Parathyroid adenoma (tissue), 2 donors: ENCODE results near the gene MOSMO.
"Not testable (repeated sequence)": the region's sequence is repeated elsewhere in the genome, so short reads cannot be mapped to it uniquely, and the experiment has no call there.

Experiments
- H2AFZ ChIP-seq: fragments of 300-600 bp; sonication (generic); one replicate; pipeline ENCODE4 v1.7.0; 2017; ENCODE audit warnings: antibody characterized with exemption, mild to moderate bottlenecking
- H3K27ac ChIP-seq: fragments of 300-600 bp; sonication (generic); one replicate; pipeline ENCODE4 v1.7.0; 2017
- H3K27me3 ChIP-seq: fragments of 300-600 bp; sonication (generic); one replicate; pipeline ENCODE4 v1.7.0; 2017; ENCODE audit warnings: low read length; ENCODE audit not compliant: control insufficient read depth, insufficient read depth
- H3K36me3 ChIP-seq: fragments of 300-600 bp; sonication (generic); one replicate; pipeline ENCODE4 v1.7.0; 2017; ENCODE audit warnings: low read length; ENCODE audit not compliant: control insufficient read depth, insufficient read depth
- H3K4me1 ChIP-seq: fragments of 300-600 bp; sonication (generic); one replicate; pipeline ENCODE4 v1.7.0; 2017; ENCODE audit warnings: control low read depth
- H3K4me2 ChIP-seq: fragments of 300-600 bp; sonication (generic); one replicate; pipeline ENCODE4 v1.7.0; 2017; ENCODE audit warnings: low read length
- H3K4me3 ChIP-seq: fragments of 300-600 bp; sonication (generic); one replicate; pipeline ENCODE4 v1.7.0; 2017; ENCODE audit warnings: low read depth, low read length
- H3K79me2 ChIP-seq: fragments of 300-600 bp; sonication (generic); one replicate; pipeline ENCODE4 v1.7.0; 2017; ENCODE audit warnings: control low read depth
- H3K9ac ChIP-seq: fragments of 300-600 bp; sonication (generic); one replicate; pipeline ENCODE4 v1.7.0; 2017; ENCODE audit warnings: mild to moderate bottlenecking
- H3K9me3 ChIP-seq: fragments of 300-600 bp; sonication (generic); one replicate; pipeline ENCODE4 v1.7.0; 2017; ENCODE audit warnings: low read length; ENCODE audit not compliant: control insufficient read depth
- CTCF ChIP-seq: fragments of 300-600 bp; sonication (generic); IDR thresholded peaks from one replicate; pipeline ENCODE4 v1.7.0; 2017; ENCODE audit warnings: antibody characterized with exemption, mild to moderate bottlenecking
- donor health status: primary hyperparathyroidism.

The MOSMO gene

GRCh38 chr16:22123759-22124490 is 116.0 kb downstream of the MOSMO start:
- no peak overlapping the region for H3K4me3 ChIP-seq
- no peak overlapping the region for H3K4me2 ChIP-seq
- no peaks in the 10 kb centered on the region for H3K79me2 ChIP-seq
- H3K4me1 ChIP-seq, result no peaks in the 10 kb centered on the region
- TF ChIP-seq CTCF, result no peak
- no peaks in the 10 kb centered on the region for H3K9me3 ChIP-seq
- H3K27me3 ChIP-seq, result no peaks in the 10 kb centered on the region
- no peaks in the 10 kb centered on the region for H3K36me3 ChIP-seq
- H3K9ac ChIP-seq, result no peak overlapping the region
- H2AFZ ChIP-seq, result no peak overlapping the region
- no peak overlapping the region for H3K27ac ChIP-seq

DNA sequence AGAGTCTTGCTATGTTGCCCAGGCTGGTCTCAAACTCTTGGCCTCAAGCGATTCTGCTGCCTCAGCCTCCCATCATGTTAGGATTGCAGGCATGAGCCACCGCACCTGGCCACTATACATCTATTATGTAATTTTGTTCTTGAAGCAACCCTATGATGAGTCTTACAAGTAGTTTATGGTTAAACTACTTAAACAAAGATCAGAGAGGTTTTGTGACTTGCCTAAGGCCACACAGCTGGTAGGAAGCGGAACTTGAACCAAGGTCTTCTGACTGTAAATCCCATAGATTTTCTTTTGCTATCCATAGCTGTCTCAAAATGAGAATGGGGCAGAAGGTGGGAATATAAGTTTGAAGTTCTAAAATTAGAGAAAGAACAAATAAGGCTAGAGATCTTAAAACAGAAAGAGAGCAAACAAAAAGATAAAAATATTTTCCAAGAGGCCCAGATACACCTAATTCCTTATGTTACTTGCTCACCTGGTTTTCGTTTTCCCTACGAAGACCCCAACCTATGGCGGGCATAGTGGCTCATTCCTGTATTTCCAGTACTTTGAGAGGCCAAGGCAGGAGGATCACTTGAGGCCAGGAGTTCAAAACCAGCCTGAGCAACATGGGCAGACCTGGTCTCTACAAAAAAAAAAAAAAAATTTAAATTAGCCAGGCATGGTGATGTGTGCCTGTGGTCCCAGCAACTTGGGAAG is 116.8 kb downstream of the MOSMO start:
- Histone ChIP-seq H3K9ac (no peak overlapping the region), H2AFZ (no peak overlapping the region), H3K36me3 (no peaks in the 10 kb centered on the region), H3K79me2 (no peaks in the 10 kb centered on the region), H3K4me1 (no peaks in the 10 kb centered on the region), H3K4me2 (no peak overlapping the region), H3K27ac (no peak overlapping the region), H3K4me3 (no peak overlapping the region), H3K27me3 (no peaks in the 10 kb centered on the region), H3K9me3 (no peaks in the 10 kb centered on the region)
- no peak for TF ChIP-seq CTCF

DNA sequence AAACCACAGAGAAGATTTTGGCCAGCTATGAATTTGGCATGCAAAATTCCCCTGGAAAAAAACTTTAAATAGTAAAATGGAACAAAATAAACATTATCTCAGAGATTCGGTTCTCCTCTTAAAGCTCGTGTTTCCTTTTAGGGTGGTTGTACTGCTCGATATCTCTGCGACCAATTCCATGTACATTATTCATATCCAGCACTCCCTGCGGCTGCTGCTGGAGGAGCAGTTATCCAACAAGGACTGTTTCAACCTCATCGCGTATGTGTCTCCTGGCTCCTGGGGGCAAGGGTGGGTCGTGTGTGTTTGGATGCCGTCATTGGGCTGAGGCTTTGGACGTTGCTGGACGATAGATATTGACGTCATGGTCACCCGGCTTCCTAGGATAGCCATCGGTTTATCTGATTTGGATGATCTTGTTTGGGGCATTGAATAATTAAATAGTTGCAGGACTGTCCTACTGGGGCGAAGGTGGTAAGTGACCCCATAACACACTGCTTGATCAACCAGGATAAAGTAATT is 118.2 kb downstream of the MOSMO start:
- Histone ChIP-seq H3K27ac (no peak overlapping the region), H2AFZ (no peak overlapping the region), H3K4me1 (no peaks in the 10 kb centered on the region), H3K9ac (no peak overlapping the region), H3K79me2 (no peaks in the 10 kb centered on the region), H3K4me2 (no peak overlapping the region), H3K36me3 (no peaks in the 10 kb centered on the region), H3K4me3 (no peak overlapping the region), H3K9me3 (no peaks in the 10 kb centered on the region), H3K27me3 (no peaks in the 10 kb centered on the region)
- no peak for TF ChIP-seq CTCF

DNA sequence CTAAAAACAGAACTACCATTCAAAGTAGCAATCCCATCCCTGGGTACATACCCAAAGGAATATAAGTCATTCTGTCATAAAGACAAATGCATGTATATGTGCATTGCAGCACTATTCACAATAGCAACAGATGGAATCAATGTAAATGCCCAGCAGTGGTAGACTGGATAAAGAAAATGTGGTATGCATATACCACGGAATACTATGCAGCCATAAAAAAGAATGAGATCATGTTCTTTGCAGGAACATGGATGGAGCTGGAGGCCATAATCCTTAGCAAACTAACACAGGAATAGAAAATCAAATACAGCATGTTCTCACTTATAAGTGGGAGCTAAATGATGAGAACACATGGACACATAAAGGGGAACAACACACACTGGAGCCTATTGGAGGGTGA is 120.6 kb downstream of the MOSMO start:
- H3K4me3 ChIP-seq, H2AFZ ChIP-seq, H3K4me1 ChIP-seq, H3K27me3 ChIP-seq, H3K9ac ChIP-seq, H3K9me3 ChIP-seq, H3K27ac ChIP-seq, H3K4me2 ChIP-seq, H3K36me3 ChIP-seq, H3K79me2 ChIP-seq: not testable (repeated sequence)

GRCh38 chr16:22130528-22130927 is 122.6 kb downstream of the MOSMO start:
- Histone ChIP-seq H3K27me3 (no peaks in the 10 kb centered on the region), H3K9ac (no peak overlapping the region), H3K79me2 (no peaks in the 10 kb centered on the region), H3K4me3 (no peak overlapping the region), H3K9me3 (no peaks in the 10 kb centered on the region), H3K4me1 (no peaks in the 10 kb centered on the region), H3K27ac (no peak overlapping the region), H3K36me3 (no peaks in the 10 kb centered on the region), H3K4me2 (no peak overlapping the region), H2AFZ (no peak overlapping the region)
- TF ChIP-seq CTCF, result no peak
